ENCODE data around the gene SLC25A24.
"Not testable (repeated sequence)": the region's sequence is repeated elsewhere in the genome, so short reads cannot be mapped to it uniquely, and the experiment has no call there.

SLC25A24 gene

GRCh38 chr1:108140177-108140576 lies 60.0 kb downstream of the SLC25A24 start:
- TF ChIP-seq POU6F1 (CRISPR knock-in tag; IDR thresholded peaks at IDR 0.05; ENCODE audit: borderline replicate concordance, low read depth), result no peak
- TF ChIP-seq SNAI2 (CRISPR knock-in tag; IDR thresholded peaks at IDR 0.05), result no peak
- TF ChIP-seq ZNF565 (CRISPR knock-in tag; conservative IDR thresholded peaks at IDR 0.05; ENCODE audit: low read depth), result no peak
- TF ChIP-seq BACH2 (CRISPR knock-in tag; IDR thresholded peaks at IDR 0.05; ENCODE audit: borderline replicate concordance), result no peak
- no peak for TF ChIP-seq RARB (CRISPR knock-in tag; IDR thresholded peaks at IDR 0.05)
- no peak for TF ChIP-seq ZFP30 (CRISPR knock-in tag; IDR thresholded peaks at IDR 0.05)
- no peak for TF ChIP-seq PPARA (CRISPR knock-in tag; IDR thresholded peaks at IDR 0.05; ENCODE audit: borderline replicate concordance)
- TF ChIP-seq TOX (CRISPR knock-in tag; IDR thresholded peaks at IDR 0.05; ENCODE audit: borderline replicate concordance), result no peak
- TF ChIP-seq ZNF70 (CRISPR knock-in tag; IDR thresholded peaks at IDR 0.05), result no peak
- TF ChIP-seq, protein P1, sequence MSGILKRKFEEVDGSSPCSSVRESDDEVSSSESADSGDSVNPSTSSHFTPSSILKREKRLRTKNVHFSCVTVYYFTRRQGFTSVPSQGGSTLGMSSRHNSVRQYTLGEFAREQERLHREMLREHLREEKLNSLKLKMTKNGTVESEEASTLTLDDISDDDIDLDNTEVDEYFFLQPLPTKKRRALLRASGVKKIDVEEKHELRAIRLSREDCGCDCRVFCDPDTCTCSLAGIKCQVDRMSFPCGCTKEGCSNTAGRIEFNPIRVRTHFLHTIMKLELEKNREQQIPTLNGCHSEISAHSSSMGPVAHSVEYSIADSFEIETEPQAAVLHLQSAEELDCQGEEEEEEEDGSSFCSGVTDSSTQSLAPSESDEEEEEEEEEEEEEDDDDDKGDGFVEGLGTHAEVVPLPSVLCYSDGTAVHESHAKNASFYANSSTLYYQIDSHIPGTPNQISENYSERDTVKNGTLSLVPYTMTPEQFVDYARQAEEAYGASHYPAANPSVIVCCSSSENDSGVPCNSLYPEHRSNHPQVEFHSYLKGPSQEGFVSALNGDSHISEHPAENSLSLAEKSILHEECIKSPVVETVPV (CRISPR knock-in tag; IDR thresholded peaks at IDR 0.05), result no peak
- no peak for TF ChIP-seq CSDC2 (CRISPR knock-in tag; IDR thresholded peaks at IDR 0.05)
- TF ChIP-seq ISL1 (CRISPR knock-in tag; IDR thresholded peaks at IDR 0.05), result no peak
- no peak for TF ChIP-seq OSR1 (CRISPR knock-in tag; IDR thresholded peaks at IDR 0.05)
- no peak for TF ChIP-seq GLIS3 (CRISPR knock-in tag; IDR thresholded peaks at IDR 0.05)
- no peak for TF ChIP-seq ZNF8 (CRISPR knock-in tag; IDR thresholded peaks at IDR 0.05)
- no peak for TF ChIP-seq ZC3H10 (CRISPR knock-in tag; IDR thresholded peaks at IDR 0.05)
- no peak for TF ChIP-seq ZFP3 (CRISPR knock-in tag; IDR thresholded peaks at IDR 0.05)
- ATAC-seq, result no peak

- ATAC-seq, result not testable (repeated sequence)
Observed at GRCh38 chr1:108139555-108139954, 60.6 kb downstream of the SLC25A24 start.

DNA sequence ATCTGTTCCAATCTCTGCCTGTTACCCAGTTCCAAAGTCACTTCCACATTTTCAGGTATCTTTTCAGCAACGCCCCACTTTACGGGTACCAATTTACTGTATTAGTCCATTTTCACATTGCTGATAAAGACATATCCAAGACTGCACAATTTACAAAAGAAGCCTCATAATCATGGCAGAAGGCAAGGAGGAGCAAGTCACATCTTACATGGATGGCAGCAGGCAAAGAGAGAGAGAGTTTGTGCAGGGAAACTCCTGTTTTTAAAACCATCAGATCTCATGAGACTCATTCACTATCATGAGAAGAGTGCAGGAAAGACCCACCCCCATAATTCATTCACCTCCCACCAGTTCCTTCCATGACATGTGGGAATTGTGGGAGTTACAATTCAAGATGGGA lies 67.0 kb downstream of the SLC25A24 start:
- not testable (repeated sequence) for ATAC-seq

- ATAC-seq, result not testable (repeated sequence)
Observed at GRCh38 chr1:108132367-108132766, 67.8 kb downstream of the SLC25A24 start.

DNA sequence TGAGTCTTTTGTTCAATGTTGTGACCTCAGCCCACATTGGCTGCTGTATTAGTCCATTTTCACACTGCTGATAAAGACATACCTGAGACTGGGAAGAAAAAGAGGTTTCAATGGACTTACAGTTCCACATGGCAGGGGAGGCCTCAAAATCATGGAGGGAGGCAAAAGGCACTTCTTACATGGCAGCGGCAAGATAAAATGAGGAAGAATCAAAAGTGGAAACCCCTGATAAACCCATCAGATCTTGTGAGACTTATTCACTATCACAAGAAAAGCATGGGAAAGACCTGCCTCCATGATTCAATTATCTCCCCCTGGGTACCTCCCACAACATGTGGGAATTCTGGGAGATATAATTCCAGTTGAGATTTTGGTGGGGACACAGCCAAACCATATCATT lies 68.9 kb downstream of the SLC25A24 start:
- ATAC-seq, result not testable (repeated sequence)

- TF ChIP-seq, protein P1 (CRISPR knock-in tag; IDR thresholded peaks at IDR 0.05), result no peak
- TF ChIP-seq, protein P2, sequence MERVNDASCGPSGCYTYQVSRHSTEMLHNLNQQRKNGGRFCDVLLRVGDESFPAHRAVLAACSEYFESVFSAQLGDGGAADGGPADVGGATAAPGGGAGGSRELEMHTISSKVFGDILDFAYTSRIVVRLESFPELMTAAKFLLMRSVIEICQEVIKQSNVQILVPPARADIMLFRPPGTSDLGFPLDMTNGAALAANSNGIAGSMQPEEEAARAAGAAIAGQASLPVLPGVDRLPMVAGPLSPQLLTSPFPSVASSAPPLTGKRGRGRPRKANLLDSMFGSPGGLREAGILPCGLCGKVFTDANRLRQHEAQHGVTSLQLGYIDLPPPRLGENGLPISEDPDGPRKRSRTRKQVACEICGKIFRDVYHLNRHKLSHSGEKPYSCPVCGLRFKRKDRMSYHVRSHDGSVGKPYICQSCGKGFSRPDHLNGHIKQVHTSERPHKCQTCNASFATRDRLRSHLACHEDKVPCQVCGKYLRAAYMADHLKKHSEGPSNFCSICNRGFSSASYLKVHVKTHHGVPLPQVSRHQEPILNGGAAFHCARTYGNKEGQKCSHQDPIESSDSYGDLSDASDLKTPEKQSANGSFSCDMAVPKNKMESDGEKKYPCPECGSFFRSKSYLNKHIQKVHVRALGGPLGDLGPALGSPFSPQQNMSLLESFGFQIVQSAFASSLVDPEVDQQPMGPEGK (CRISPR knock-in tag; IDR thresholded peaks at IDR 0.05; ENCODE audit: borderline replicate concordance), result no peak
- TF ChIP-seq PPARA (CRISPR knock-in tag; IDR thresholded peaks at IDR 0.05; ENCODE audit: borderline replicate concordance) (no peak), ARNTL (CRISPR knock-in tag; IDR thresholded peaks at IDR 0.05; ENCODE audit: borderline replicate concordance, low read depth) (no peak), POU6F1 (CRISPR knock-in tag; IDR thresholded peaks at IDR 0.05; ENCODE audit: borderline replicate concordance, low read depth) (no peak), BACH2 (CRISPR knock-in tag; IDR thresholded peaks at IDR 0.05; ENCODE audit: borderline replicate concordance) (no peak), RARB (CRISPR knock-in tag; IDR thresholded peaks at IDR 0.05) (no peak), ZNF8 (CRISPR knock-in tag; IDR thresholded peaks at IDR 0.05) (no peak), TOX (CRISPR knock-in tag; IDR thresholded peaks at IDR 0.05; ENCODE audit: borderline replicate concordance) (no peak), TCF4 (CRISPR knock-in tag; IDR thresholded peaks at IDR 0.05; ENCODE audit: borderline replicate concordance) (no peak), SNAI2 (CRISPR knock-in tag; IDR thresholded peaks at IDR 0.05) (no peak), OSR1 (CRISPR knock-in tag; IDR thresholded peaks at IDR 0.05) (no peak)
- TF ChIP-seq, protein P3, sequence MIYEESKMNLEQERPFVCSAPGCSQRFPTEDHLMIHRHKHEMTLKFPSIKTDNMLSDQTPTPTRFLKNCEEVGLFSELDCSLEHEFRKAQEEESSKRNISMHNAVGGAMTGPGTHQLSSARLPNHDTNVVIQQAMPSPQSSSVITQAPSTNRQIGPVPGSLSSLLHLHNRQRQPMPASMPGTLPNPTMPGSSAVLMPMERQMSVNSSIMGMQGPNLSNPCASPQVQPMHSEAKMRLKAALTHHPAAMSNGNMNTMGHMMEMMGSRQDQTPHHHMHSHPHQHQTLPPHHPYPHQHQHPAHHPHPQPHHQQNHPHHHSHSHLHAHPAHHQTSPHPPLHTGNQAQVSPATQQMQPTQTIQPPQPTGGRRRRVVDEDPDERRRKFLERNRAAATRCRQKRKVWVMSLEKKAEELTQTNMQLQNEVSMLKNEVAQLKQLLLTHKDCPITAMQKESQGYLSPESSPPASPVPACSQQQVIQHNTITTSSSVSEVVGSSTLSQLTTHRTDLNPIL (CRISPR knock-in tag; IDR thresholded peaks at IDR 0.05; ENCODE audit: low read depth), result no peak
- no peak for ATAC-seq
Observed at GRCh38 chr1:108130794-108131193, 69.3 kb downstream of the SLC25A24 start.
